Cardiac muscle cell (in vitro differentiated cells and primary cell): ENCODE results near the gene VEPH1. TPM values are rescaled to one million over a fixed set of nuclear protein-coding genes. Genes with fewer than 3 reads are reported as not detected.
A peak's percentile ranks its signal among the peaks of the same experiment; 100 is the strongest.

ENCODE experiments used
- DNase-seq, 2 donors: peaks; one replicate each; pipeline versions ENCODE4 v3.0.0 to v3.0.0-alpha.2; 2010 to 2017; ENCODE audit warnings: low read depth in 1 of 2, low spot score in 1 of 2
- H3K27ac ChIP-seq: fragments of 200-600 bp; sonication (generic); 2 replicates; pipeline ENCODE4 v1.5.1; 2016
- H3K27me3 ChIP-seq: fragments of 200-600 bp; sonication (generic); 2 replicates; pipeline ENCODE4 v1.6.0; 2016; ENCODE audit warnings: control low read depth
- H3K36me3 ChIP-seq: fragments of 200-600 bp; sonication (generic); 2 replicates; pipeline ENCODE4 v1.5.1; 2016; ENCODE audit warnings: control low read depth
- H3K4me1 ChIP-seq: fragments of 200-600 bp; sonication (generic); 2 replicates; pipeline ENCODE4 v1.8.1; 2017; ENCODE audit warnings: low read depth, mild to moderate bottlenecking, mixed run types
- H3K4me3 ChIP-seq: fragments of 200-600 bp; sonication (generic); 2 replicates; pipeline ENCODE4 v1.5.1; 2016; ENCODE audit warnings: mild to moderate bottlenecking
- H3K9me3 ChIP-seq: fragments of 200-600 bp; sonication (generic); 2 replicates; pipeline ENCODE4 v1.5.1; 2017; ENCODE audit warnings: low read depth, mild to moderate bottlenecking, control low read depth
- polyA plus RNA-seq: library from polyadenylated mRNA; unstranded; fragments of >200 nt; fragmentation: Nextera tagmentation; extraction: Ambion mirVana; gene quantifications from 2 replicates; pipeline ENCODE4 v1.2.1, GENCODE V29; 2016
- total RNA-seq: library from RNA; depleted of rRNA; stranded (reverse); fragments of >200 nt; gene quantifications from 2 replicates; pipeline ENCODE4 v1.2.3, GENCODE V29; 2016
- TF ChIP-seq, protein P1 (sequence below): IDR thresholded peaks from 2 replicates; pipeline ENCODE4 v1.5.1; 2012; ENCODE audit warnings: low read depth, mild to moderate bottlenecking, low read length

Gene VEPH1
- total and polyA plus RNA-seq, 2 experiments from 2014 or later, result 1.1 to 1.7 TPM

DNA sequence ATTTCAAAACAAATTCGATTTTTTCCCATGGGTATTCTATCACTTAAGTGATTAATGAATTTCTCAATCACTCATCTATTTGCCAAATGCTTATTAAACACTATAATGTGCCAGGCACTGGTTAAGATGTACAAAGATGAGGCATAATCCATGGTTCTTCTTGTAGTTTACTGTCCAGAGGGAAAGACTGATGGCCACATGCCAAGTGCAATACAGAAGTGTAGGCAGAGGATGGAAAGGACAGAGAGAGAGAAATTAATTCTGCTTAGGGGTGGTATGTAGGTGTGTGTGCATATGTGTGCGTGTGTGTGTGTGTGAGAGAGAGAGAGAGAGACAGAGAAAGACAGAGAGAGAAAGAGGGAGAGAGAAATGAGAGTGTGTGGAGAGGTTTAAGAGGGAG, 222.4 kb downstream of the VEPH1 start:
- Histone ChIP-seq H3K27ac (no peak overlapping the region), H3K4me3 (no peak overlapping the region), H3K27me3 (no peaks in the 10 kb centered on the region), H3K4me1 (no peaks in the 10 kb centered on the region), H3K36me3 (no peaks in the 10 kb centered on the region), H3K9me3 (no peaks in the 10 kb centered on the region)
- peak in 1 of 2 donors; percentile 43 for DNase-seq
- TF ChIP-seq, protein P1, sequence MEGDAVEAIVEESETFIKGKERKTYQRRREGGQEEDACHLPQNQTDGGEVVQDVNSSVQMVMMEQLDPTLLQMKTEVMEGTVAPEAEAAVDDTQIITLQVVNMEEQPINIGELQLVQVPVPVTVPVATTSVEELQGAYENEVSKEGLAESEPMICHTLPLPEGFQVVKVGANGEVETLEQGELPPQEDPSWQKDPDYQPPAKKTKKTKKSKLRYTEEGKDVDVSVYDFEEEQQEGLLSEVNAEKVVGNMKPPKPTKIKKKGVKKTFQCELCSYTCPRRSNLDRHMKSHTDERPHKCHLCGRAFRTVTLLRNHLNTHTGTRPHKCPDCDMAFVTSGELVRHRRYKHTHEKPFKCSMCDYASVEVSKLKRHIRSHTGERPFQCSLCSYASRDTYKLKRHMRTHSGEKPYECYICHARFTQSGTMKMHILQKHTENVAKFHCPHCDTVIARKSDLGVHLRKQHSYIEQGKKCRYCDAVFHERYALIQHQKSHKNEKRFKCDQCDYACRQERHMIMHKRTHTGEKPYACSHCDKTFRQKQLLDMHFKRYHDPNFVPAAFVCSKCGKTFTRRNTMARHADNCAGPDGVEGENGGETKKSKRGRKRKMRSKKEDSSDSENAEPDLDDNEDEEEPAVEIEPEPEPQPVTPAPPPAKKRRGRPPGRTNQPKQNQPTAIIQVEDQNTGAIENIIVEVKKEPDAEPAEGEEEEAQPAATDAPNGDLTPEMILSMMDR, result no peak

DNA sequence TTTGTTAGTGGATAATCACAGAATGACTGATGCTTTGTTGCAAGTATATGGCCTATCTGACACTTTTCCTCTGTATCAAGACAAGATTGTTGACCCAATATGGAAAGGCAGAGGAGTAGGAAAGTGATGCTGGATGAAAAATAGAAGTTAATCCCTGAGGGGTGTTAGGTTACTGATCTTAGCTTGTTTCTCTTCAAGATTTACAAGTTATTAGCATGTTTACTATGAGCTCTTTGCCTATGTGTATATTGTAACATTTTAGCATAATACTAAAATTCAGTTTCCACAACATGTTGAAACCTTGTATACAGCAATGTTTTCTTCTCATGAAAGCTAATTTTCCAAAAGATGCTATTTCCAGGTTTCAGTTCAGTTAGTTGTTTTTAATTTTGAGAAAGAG, 222.9 kb downstream of the VEPH1 start:
- Histone ChIP-seq H3K4me1 (no peaks in the 10 kb centered on the region), H3K27me3 (no peaks in the 10 kb centered on the region), H3K4me3 (no peak overlapping the region), H3K36me3 (no peaks in the 10 kb centered on the region), H3K27ac (no peak overlapping the region), H3K9me3 (no peaks in the 10 kb centered on the region)
- TF ChIP-seq, protein P1, result no peak
- DNase-seq, result no peak

DNA sequence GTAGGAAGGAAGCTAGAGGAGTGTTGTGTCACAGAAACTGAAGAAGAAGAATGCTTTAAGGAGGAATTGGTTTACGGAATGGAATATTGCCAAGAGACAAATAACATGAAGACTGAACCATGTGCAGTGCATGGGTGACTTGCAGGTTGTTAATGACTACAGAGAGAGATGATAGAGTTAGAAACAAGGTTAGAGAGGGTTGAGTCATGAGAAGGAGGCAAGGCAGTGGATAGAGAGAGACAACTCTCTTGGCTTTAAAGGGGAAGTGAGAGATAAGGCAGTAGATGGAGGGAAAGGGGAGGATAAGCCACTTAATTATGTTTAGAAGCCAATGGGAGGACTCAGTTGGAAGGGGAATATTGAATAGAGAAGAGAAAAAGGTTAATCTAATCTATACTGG, 224.0 kb downstream of the VEPH1 start:
- no peaks in the 10 kb centered on the region for H3K4me1 ChIP-seq
- H3K4me3 ChIP-seq, result no peak overlapping the region
- TF ChIP-seq, protein P1, result no peak
- no peaks in the 10 kb centered on the region for H3K9me3 ChIP-seq
- H3K36me3 ChIP-seq, result no peaks in the 10 kb centered on the region
- no peaks in the 10 kb centered on the region for H3K27me3 ChIP-seq
- H3K27ac ChIP-seq, result no peak overlapping the region
- no peak for DNase-seq

DNA sequence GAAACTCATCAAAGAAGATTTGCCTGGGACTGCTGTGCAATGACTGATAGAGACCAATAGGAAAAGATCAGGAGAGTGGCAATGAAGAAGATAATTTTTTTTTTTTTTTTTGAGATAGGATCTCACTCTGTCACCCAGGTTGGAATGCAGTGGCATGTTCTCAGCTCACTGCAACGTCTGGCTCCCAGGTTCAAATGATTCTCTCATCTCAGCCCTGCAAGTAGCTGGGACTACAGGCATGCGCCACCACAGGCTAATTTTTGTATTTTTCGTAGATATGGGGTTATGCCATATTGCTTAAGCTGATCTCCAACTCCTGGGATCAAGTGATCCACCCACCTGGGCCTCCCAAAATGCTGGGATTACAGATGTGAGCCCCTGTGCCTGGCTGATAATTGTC, 226.4 kb downstream of the VEPH1 start:
- H3K4me3 ChIP-seq, result no peak overlapping the region
- H3K27me3 ChIP-seq, result no peaks in the 10 kb centered on the region
- no peaks in the 10 kb centered on the region for H3K9me3 ChIP-seq
- H3K4me1 ChIP-seq, result no peaks in the 10 kb centered on the region
- TF ChIP-seq, protein P1, result no peak
- no peak for DNase-seq
- no peaks in the 10 kb centered on the region for H3K36me3 ChIP-seq
- no peak overlapping the region for H3K27ac ChIP-seq

DNA sequence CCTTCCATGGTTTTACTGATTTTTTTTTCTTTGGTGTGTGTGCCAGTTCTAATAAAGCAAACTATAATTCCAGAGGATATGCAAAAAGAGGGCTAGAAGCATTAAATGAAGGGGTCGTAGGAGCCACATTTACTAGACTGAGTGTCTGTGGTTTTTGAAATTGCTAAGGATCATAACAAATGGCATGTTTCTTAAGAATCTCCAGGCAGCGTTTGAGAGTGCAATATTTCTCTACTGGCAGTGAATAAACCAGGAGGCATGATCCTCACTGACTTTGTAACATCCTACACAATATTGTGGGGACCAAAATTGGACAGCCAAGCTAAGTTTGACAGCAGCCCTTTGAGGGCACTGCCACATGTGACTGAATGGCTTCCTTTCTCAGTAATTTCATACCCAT, 227.4 kb downstream of the VEPH1 start:
- TF ChIP-seq, protein P1, result no peak
- no peaks in the 10 kb centered on the region for H3K9me3 ChIP-seq
- H3K4me1 ChIP-seq, result no peaks in the 10 kb centered on the region
- no peak overlapping the region for H3K27ac ChIP-seq
- no peaks in the 10 kb centered on the region for H3K27me3 ChIP-seq
- no peak overlapping the region for H3K4me3 ChIP-seq
- no peaks in the 10 kb centered on the region for H3K36me3 ChIP-seq
- DNase-seq, result no peak

DNA sequence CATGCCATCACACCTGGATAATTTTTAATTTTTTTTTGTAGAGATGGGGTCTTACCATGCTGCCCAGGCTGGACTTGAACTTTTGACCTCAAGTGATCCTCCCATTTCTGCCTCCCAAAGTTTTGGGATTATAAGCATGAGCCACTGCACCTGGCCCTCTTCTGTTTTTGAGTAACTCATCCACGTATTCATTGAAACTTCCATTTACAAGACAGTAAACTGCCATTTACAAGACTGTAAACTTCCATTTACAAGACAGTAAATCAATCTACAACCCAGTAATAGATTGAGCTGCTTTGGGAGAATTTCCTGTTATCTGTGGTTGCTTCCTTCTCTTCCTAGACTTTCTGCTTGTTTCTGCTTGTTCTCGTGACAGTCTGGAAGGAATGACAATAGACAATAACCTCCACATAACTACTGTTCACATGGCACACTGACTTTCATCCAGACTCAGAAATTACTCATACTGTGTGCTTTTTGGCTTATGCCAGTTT, 228.5 kb downstream of the VEPH1 start:
- H3K27me3 ChIP-seq, result no peaks in the 10 kb centered on the region
- H3K27ac ChIP-seq, result no peak overlapping the region
- no peaks in the 10 kb centered on the region for H3K36me3 ChIP-seq
- no peak for DNase-seq
- no peaks in the 10 kb centered on the region for H3K9me3 ChIP-seq
- TF ChIP-seq, protein P1, result no peak
- H3K4me1 ChIP-seq, result no peaks in the 10 kb centered on the region
- no peak overlapping the region for H3K4me3 ChIP-seq
